ENCODE data around the gene ZC3H4.
"Not testable (repeated sequence)": the region's sequence is repeated elsewhere in the genome, so short reads cannot be mapped to it uniquely, and the experiment has no call there.

Gene ZC3H4

GRCh38 chr19:47084879-47085439, 28.6 kb downstream of the ZC3H4 start:
- no peaks in the 10 kb centered on the region for H3K9me3 Mint-ChIP-seq
- H3K4me1 Mint-ChIP-seq = peaks cover 22% of the 10 kb centered on the region
- TF ChIP-seq CTCF (IDR thresholded peaks at IDR 0.05) = no peak
- no peaks in the 10 kb centered on the region for H3K27me3 Mint-ChIP-seq (ENCODE audit: low read depth, poor library complexity)
- no peak overlapping the region for H3K4me3 Mint-ChIP-seq
- H3K36me3 Mint-ChIP-seq (ENCODE audit: low read depth) = peaks cover 74% of the 10 kb centered on the region
- no peak for DNase-seq
- H3K27ac Mint-ChIP-seq = no peak overlapping the region

GRCh38 chr19:47082493-47082892, 31.1 kb downstream of the ZC3H4 start:
- Mint-ChIP-seq H3K4me3 (no peak overlapping the region), H3K36me3 (ENCODE audit: low read depth) (peaks cover 72% of the 10 kb centered on the region), H3K9me3 (no peaks in the 10 kb centered on the region), H3K27me3 (ENCODE audit: low read depth, poor library complexity) (no peaks in the 10 kb centered on the region), H3K4me1 (peaks cover 24% of the 10 kb centered on the region), H3K27ac (no peak overlapping the region)
- no peak for DNase-seq
- TF ChIP-seq CTCF (IDR thresholded peaks at IDR 0.05) = no peak

- Mint-ChIP-seq H3K27ac (peak overlapping the region; percentile 64), H3K9me3 (no peaks in the 10 kb centered on the region), H3K36me3 (ENCODE audit: low read depth) (peaks cover 72% of the 10 kb centered on the region), H3K4me1 (peaks cover 28% of the 10 kb centered on the region), H3K27me3 (ENCODE audit: low read depth, poor library complexity) (no peaks in the 10 kb centered on the region), H3K4me3 (no peak overlapping the region)
- no peak for TF ChIP-seq CTCF (IDR thresholded peaks at IDR 0.05)
- no peak for DNase-seq
These were observed 32.5 kb downstream of the ZC3H4 start for GRCh38 chr19:47081095-47081494.

DNA sequence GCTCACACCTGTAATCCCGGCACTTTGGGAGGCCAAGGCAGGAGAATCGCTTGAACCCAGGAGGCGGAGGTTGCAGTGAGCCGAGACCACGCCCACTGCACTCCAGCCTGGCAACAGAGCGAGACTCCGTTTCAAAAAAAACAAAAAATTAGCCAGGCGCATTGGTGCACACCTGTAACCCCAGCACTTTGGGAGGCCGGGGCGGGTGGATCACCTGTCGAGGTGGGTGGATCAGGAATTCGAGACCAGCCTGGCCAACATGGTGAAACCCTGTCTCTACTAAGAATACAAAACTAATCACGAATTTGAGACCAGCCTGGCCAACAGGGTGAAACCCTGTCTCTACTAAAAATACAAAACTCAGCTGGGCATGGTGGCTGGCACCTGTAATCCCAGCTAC, 35.2 kb downstream of the ZC3H4 start:
- Mint-ChIP-seq H3K4me1 (peaks cover 50% of the 10 kb centered on the region), H3K36me3 (ENCODE audit: low read depth) (peaks cover 63% of the 10 kb centered on the region)
- H3K9me3 Mint-ChIP-seq; H3K4me3 Mint-ChIP-seq; H3K27ac Mint-ChIP-seq; DNase-seq; H3K27me3 Mint-ChIP-seq (ENCODE audit: low read depth, poor library complexity): not testable (repeated sequence)

DNA sequence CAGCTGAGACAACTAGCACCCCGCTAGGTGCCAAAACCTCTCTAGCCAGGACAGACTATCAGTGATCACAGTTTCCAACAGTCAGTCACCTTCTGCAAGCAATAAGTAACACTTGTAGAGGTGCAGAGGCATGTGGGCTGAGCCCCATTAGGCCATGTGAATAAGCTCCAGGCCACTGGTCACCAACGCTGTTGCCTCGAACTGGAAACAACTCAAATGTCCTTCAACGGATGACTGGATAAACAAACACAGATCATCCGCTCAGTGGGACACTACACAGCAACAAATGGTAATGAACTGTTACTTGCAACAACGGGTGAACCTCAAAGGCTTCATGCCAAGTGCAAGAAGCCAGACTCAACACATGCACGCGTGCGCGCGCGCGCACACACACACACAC, 37.6 kb downstream of the ZC3H4 start:
- H3K4me3 Mint-ChIP-seq = peak overlapping the region; percentile 57
- H3K9me3 Mint-ChIP-seq = no peaks in the 10 kb centered on the region
- no peaks in the 10 kb centered on the region for H3K27me3 Mint-ChIP-seq (ENCODE audit: low read depth, poor library complexity)
- TF ChIP-seq CTCF (IDR thresholded peaks at IDR 0.05) = no peak
- H3K4me1 Mint-ChIP-seq = peaks cover 37% of the 10 kb centered on the region
- peaks cover 47% of the 10 kb centered on the region for H3K36me3 Mint-ChIP-seq (ENCODE audit: low read depth)
- H3K27ac Mint-ChIP-seq = peak overlapping the region; percentile 95
- peak; percentile 35 for DNase-seq

- peaks cover 50% of the 10 kb centered on the region for H3K36me3 Mint-ChIP-seq (ENCODE audit: low read depth)
- H3K27ac Mint-ChIP-seq = peak overlapping the region; percentile 95
- no peaks in the 10 kb centered on the region for H3K27me3 Mint-ChIP-seq (ENCODE audit: low read depth, poor library complexity)
- H3K4me3 Mint-ChIP-seq = peak overlapping the region; percentile 57
- no peaks in the 10 kb centered on the region for H3K9me3 Mint-ChIP-seq
- DNase-seq = no peak
- TF ChIP-seq CTCF (IDR thresholded peaks at IDR 0.05) = no peak
- peaks cover 31% of the 10 kb centered on the region for H3K4me1 Mint-ChIP-seq
These were observed 38.3 kb downstream of the ZC3H4 start for GRCh38 chr19:47075179-47075810.
